HG03342 (cell line): ENCODE results near the gene HIGD1A.
A peak's percentile ranks its signal among the peaks of the same experiment; 100 is the strongest.

Source experiments
- ATAC-seq: cut with Tn5 transposase; IDR thresholded peaks from one replicate; pipeline ENCODE4 v1.9.1; 2021; ENCODE audit warnings: mild to moderate bottlenecking, moderate library complexity; ENCODE audit not compliant: unreplicated experiment

HIGD1A gene

DNA sequence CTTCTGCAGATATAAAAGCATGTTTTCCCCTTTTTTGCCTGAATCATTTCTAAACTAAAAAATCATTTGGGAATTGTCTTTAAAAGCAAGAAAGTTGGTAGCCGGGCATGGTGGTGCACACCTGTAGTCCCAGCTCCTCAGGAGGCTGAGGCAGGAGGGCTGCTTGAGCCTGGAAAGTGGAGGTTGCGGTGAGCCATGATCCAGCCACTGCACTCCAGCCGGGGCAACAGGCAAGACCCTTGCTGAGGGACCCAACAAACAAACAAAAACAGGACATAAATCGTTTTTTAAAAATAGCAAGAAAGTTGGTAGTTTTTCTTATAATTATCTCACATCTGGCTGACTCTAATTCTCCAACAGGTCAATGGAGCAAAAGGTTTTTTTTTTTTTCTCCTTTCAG is 2.5 kb downstream of the HIGD1A start:
- ATAC-seq, result no peak

DNA sequence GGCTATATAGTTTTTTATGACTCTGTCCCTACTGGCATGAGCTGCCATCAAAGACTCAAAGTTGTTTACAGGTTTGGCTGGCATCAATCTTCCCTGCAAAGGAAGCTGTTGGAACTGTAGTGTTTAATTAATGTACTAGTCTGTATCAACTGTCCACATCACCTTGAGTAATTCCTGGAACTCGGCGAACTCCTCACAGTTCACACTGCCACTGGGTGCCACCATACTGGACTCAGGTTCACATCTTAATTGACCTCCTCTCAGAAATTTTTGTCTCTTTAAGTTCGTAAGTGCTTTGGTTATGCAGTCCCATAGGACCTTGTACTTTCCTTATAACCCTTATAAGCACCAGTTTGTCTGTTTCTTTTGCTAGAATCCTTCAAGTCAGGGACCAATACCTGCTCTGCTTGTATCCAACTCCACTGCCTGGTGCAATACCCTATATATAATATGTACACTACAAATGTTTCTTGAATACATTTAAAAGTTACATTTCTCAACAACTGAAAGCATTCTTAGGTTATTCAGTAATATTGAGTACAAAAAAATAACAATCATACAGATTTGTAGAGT is 3.2 kb downstream of the HIGD1A start:
- ATAC-seq, result no peak

GRCh38 chr3:42800251-42800650 is 4.0 kb downstream of the HIGD1A start:
- no peak for ATAC-seq

GRCh38 chr3:42799376-42799775 is 4.9 kb downstream of the HIGD1A start:
- ATAC-seq, result no peak

GRCh38 chr3:42796332-42796885 is 7.9 kb downstream of the HIGD1A start:
- ATAC-seq, result no peak

DNA sequence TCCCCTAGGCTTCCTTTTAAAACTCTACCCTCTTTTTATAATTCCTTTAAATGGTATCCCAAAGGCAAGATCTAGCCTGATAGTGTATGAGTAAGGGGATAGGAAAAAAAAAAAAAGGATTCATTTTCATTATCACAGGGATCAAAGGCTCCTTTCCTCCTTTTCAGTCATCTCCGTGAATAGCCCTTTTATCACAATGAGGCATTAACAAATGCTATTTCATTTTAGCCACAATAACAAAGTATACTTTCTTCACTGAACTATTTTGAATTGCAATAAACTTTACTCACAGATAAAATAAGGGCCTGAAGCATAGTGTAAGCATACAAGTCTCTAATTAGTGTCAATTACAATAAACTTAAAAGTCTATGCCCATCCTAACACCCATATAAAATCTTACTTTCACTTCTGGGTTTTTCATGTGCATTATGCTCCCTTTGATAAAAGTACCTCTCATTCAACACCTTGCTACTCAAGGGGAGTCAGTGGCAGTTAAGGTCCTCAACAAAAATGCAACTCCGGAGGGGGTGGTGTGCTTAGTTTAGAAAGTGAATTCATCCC is 8.6 kb downstream of the HIGD1A start:
- no peak for ATAC-seq

DNA sequence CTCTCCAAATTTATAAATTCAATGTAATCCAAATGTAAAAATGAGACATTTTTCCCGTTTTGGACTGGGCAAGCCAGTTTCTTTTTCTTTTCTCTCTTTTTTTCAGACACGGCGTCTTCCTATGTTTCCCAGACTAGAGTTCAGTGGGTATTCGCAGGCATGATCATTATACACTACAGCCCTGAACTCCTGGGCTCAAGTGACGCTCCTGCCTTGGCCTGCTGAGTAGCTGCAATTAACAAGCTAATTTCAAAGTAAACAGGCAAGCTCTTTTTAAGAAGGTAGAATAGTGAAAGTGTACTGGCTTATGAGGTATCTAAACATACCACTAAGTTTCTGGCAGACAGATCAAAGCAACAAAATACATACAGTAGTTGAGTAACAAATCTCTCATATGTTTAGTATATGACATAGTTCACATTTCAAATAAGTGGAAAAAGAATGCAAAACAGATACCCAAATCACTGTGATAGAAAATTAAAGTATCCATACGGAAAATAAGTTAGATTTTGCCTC is 13.5 kb downstream of the HIGD1A start:
- no peak for ATAC-seq

DNA sequence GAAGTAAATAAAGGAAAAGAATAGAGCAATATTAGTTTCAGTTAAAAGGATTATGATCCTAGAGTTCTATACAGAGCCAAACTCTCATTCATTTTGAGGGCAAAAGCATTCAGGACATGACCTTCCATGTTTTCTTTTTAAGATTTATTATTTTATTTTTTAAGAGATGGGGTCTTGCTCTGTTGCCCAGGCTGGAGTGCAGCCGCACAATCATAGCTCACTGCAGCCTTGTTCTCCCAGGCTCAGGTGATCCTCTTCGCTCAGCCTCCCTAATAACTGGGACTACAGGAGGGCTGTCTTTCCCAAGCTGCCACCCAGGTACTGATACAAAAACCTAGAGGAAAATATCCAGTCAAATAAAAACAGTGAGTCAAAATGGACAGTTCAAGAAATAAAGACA is 17.7 kb downstream of the HIGD1A start:
- ATAC-seq, result no peak

DNA sequence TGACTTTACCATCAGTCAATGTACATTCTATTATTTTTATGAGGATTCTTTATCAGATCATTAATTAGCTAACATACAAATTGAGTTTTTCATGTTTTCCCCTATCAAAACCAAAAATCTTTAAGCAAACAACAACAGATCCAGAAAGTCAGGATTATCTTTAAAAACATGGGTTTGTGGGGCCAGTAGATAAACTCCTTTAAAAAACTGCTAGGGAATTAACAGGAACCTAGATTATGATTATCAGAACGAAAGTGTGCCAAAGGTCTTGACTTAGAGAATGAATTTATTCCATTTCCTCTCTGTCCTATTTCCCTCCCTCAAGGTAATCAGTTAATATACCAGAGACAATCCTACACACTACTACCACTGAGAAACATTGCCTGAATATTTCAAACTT is 18.1 kb downstream of the HIGD1A start:
- ATAC-seq, result no peak

GRCh38 chr3:42780892-42781700 is 23.2 kb downstream of the HIGD1A start:
- peak; percentile 77 for ATAC-seq

GRCh38 chr3:42780398-42780797 is 23.9 kb downstream of the HIGD1A start:
- ATAC-seq, result no peak

DNA sequence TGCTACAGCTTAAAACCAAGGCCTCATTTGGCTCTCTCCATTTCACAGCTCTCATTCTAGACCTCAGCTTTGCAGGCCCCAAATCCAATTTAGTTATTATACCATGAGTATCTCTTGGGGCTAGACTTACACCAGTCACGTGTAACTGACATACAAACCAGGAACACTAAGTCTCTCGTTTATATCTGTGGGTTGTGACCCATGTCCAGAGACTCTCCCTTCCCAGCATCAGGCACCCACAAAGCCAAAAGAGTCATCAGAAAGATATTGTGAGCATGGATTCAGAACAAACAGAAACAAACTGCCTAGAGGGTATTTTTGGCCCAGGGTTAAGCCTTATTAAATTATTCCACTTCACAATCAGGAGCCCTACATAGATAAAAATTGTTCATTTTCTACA is 25.6 kb downstream of the HIGD1A start:
- no peak for ATAC-seq

- peak; percentile 10 for ATAC-seq
Measured at GRCh38 chr3:42773409-42773751, 30.9 kb downstream of the HIGD1A start.

GRCh38 chr3:42772670-42773408 is 31.5 kb downstream of the HIGD1A start, which contains the start of gene CCDC13:
TSS of gene CCDC13 (minus strand) at chr3:42773253. CDS start at chr3:42758345, 14,908 bp downstream.
- ATAC-seq, result peak; percentile 98

GRCh38 chr3:42771271-42771670 is 33.0 kb downstream of the HIGD1A start:
- no peak for ATAC-seq

DNA sequence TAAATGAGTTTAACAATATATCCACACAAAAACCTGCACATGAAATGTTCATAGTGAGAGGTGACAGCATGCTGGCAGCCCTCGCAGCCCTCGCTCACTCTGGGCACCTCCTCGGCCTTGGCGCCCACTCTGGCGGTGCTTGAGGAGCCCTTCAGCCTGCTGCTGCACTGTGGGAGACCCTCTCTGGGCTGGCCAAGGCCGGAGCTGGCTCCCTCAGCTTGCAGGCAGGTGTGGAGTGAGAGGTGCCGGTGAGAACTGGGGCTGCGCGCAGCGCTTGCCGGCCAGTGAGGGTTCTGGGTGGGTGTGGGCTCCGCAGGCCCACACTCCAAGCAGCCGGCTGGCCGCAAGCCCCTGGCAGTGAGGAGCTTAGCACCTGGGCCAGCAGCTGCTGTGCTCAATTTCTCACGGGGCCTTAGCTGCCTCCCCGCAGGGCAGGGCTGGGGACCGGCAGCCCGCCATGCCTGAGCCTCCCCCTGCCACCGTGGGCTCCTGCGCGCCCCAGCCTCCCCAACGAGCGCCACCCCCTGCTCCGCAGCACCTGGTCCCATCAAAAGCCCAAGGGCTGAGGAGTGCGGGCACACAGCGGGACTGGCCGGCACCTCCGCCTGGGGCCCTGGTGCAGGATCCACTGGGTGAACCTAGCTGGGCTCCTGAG is 34.7 kb downstream of the HIGD1A start:
- ATAC-seq, result no peak

GRCh38 chr3:42764561-42765295 is 39.6 kb downstream of the HIGD1A start:
- ATAC-seq, result no peak

- ATAC-seq, result no peak
Measured at GRCh38 chr3:42764115-42764514, 40.2 kb downstream of the HIGD1A start.

DNA sequence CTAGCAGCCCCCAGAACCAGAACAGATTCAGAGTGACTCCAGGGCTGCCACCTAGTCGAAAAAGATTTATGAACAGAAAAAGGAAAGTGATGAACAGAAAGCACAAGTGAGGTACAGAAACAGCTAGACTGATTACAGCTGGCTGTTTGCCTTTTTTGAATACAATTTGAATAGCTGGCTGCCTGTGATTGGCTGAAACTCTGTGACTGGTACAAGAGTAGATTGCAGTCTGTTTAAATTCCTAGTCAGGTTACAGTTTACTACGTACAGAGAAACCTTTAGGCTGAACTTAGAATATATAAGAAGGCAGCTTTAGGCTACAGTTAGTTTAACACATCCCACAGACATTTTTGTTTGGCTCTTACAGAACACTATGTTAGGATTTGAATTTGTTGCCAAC is 41.3 kb downstream of the HIGD1A start:
- ATAC-seq, result peak; percentile 49
